Measurements from ENCODE around the gene RABL3.

RABL3 gene

DNA sequence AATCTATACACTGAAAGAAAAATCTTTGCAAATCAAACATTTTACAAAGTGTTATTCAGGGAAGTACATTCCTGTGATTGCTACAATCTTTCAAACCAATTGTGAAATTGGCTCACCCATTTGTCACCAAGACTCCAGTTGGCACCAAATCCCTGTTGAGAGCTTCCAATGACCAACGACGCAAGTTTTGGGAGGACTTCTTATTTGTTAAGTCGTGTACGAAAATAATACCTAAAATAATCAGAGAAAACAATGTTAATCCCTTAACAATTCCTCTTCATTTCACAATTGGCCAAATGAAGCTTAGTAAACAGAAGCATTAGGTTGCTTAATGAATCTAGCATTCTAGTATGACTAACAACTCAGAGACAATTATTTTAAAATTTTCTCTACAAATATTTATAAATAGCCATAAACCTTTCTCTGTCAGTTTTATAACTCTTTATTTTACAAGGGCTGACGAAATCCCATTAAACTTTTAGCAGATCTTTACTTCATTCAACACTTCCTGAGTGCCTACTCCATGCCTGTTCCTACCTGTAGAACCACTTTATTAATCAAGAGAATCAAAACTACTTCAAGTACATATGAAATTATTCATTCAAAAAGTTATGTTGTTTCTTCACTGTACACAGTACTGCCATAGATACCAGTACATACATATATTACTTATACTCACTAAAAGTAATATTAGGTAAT lies 36.3 kb downstream of the RABL3 start:
- TF ChIP-seq, protein P1, sequence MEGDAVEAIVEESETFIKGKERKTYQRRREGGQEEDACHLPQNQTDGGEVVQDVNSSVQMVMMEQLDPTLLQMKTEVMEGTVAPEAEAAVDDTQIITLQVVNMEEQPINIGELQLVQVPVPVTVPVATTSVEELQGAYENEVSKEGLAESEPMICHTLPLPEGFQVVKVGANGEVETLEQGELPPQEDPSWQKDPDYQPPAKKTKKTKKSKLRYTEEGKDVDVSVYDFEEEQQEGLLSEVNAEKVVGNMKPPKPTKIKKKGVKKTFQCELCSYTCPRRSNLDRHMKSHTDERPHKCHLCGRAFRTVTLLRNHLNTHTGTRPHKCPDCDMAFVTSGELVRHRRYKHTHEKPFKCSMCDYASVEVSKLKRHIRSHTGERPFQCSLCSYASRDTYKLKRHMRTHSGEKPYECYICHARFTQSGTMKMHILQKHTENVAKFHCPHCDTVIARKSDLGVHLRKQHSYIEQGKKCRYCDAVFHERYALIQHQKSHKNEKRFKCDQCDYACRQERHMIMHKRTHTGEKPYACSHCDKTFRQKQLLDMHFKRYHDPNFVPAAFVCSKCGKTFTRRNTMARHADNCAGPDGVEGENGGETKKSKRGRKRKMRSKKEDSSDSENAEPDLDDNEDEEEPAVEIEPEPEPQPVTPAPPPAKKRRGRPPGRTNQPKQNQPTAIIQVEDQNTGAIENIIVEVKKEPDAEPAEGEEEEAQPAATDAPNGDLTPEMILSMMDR (conservative IDR thresholded peaks at IDR 0.05; ENCODE audit: low read depth, low read length), result no peak
- H3K79me2 ChIP-seq (ENCODE audit: insufficient read depth, low read depth), result no peaks in the 10 kb centered on the region
- H3K27me3 ChIP-seq (ENCODE audit: insufficient read depth, low read depth), result no peaks in the 10 kb centered on the region
- H3K4me3 ChIP-seq (IDR thresholded peaks at IDR 0.05; ENCODE audit: insufficient read depth, low read depth, low read length), result no peak overlapping the region
- H3K4me1 ChIP-seq (ENCODE audit: low read depth, poor library complexity, severe bottlenecking), result no peaks in the 10 kb centered on the region
- no peak overlapping the region for H2AFZ ChIP-seq (ENCODE audit: low read depth)
- H3K27ac ChIP-seq, result no peak overlapping the region
- H3K9ac ChIP-seq, result no peak overlapping the region
- H4K20me1 ChIP-seq (ENCODE audit: insufficient read depth), result no peaks in the 10 kb centered on the region
- no peaks in the 10 kb centered on the region for H3K36me3 ChIP-seq (ENCODE audit: insufficient read depth)
- H3K4me2 ChIP-seq, result no peak overlapping the region

- H3K4me3 ChIP-seq (IDR thresholded peaks at IDR 0.05; ENCODE audit: insufficient read depth, low read depth, low read length), result no peak overlapping the region
- H3K4me1 ChIP-seq (ENCODE audit: low read depth, poor library complexity, severe bottlenecking), result no peaks in the 10 kb centered on the region
- TF ChIP-seq, protein P1 (conservative IDR thresholded peaks at IDR 0.05; ENCODE audit: low read depth, low read length), result no peak
- H3K79me2 ChIP-seq (ENCODE audit: insufficient read depth, low read depth), result no peaks in the 10 kb centered on the region
- H3K27me3 ChIP-seq (ENCODE audit: insufficient read depth, low read depth), result no peaks in the 10 kb centered on the region
- no peak overlapping the region for H2AFZ ChIP-seq (ENCODE audit: low read depth)
- H3K36me3 ChIP-seq (ENCODE audit: insufficient read depth), result no peaks in the 10 kb centered on the region
- H3K27ac ChIP-seq, result no peak overlapping the region
- H3K9ac ChIP-seq, result no peak overlapping the region
- H4K20me1 ChIP-seq (ENCODE audit: insufficient read depth), result no peaks in the 10 kb centered on the region
- no peak overlapping the region for H3K4me2 ChIP-seq
Observed at GRCh38 chr3:120699333-120699732, 43.0 kb downstream of the RABL3 start.

- Histone ChIP-seq H3K4me3 (IDR thresholded peaks at IDR 0.05; ENCODE audit: insufficient read depth, low read depth, low read length) (no peak overlapping the region), H3K27ac (no peak overlapping the region), H2AFZ (ENCODE audit: low read depth) (no peak overlapping the region)
Observed at GRCh38 chr3:120693439-120694171, 48.7 kb downstream of the RABL3 start.

DNA sequence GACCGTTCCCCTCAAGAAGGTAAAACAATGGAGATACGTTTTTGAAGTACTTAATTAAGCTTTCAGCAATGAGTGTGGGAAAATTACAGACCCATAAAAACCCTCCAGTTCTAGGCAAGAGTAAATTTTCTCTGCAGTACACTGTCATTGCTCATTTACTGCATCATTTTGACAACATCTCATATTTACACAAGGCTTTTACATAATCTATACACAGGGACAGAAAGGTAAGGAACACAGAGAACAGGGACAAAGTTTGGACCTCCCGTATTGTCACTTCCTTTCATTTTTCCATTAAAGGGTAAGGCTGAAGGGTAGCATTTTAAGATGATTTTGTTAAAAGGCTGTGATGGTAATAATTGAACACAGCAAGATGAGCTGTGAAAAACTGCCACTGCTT lies 52.9 kb downstream of the RABL3 start:
- no peak overlapping the region for H3K9ac ChIP-seq
- no peaks in the 10 kb centered on the region for H4K20me1 ChIP-seq (ENCODE audit: insufficient read depth)
- TF ChIP-seq, protein P1 (conservative IDR thresholded peaks at IDR 0.05; ENCODE audit: low read depth, low read length), result no peak
- H3K4me2 ChIP-seq, result no peak overlapping the region
- no peak overlapping the region for H3K27ac ChIP-seq
- no peaks in the 10 kb centered on the region for H3K36me3 ChIP-seq (ENCODE audit: insufficient read depth)
- no peak overlapping the region for H2AFZ ChIP-seq (ENCODE audit: low read depth)
- H3K4me1 ChIP-seq (ENCODE audit: low read depth, poor library complexity, severe bottlenecking), result peaks cover 4% of the 10 kb centered on the region
- H3K79me2 ChIP-seq (ENCODE audit: insufficient read depth, low read depth), result no peaks in the 10 kb centered on the region
- no peaks in the 10 kb centered on the region for H3K27me3 ChIP-seq (ENCODE audit: insufficient read depth, low read depth)
- no peak overlapping the region for H3K4me3 ChIP-seq (IDR thresholded peaks at IDR 0.05; ENCODE audit: insufficient read depth, low read depth, low read length)

More at GRCh38 chr3:120693439-120694171, 48.7 kb downstream of the RABL3 start:
- Histone ChIP-seq H3K79me2 (ENCODE audit: insufficient read depth, low read depth) (no peaks in the 10 kb centered on the region), H4K20me1 (ENCODE audit: insufficient read depth) (no peaks in the 10 kb centered on the region), H3K4me1 (ENCODE audit: low read depth, poor library complexity, severe bottlenecking) (peaks cover 4% of the 10 kb centered on the region), H3K4me2 (no peak overlapping the region), H3K36me3 (ENCODE audit: insufficient read depth) (no peaks in the 10 kb centered on the region), H3K27me3 (ENCODE audit: insufficient read depth, low read depth) (no peaks in the 10 kb centered on the region), H3K9ac (no peak overlapping the region)
- TF ChIP-seq, protein P1 (conservative IDR thresholded peaks at IDR 0.05; ENCODE audit: low read depth, low read length), result no peak
